ENCODE results near the gene PLCL2.
"Not testable (repeated sequence)": the region's sequence is repeated elsewhere in the genome, so short reads cannot be mapped to it uniquely, and the experiment has no call there.

The PLCL2 gene

GRCh38 chr3:17087509-17087908 is 202.8 kb downstream of the PLCL2 start:
- Histone ChIP-seq H3K9me3 (ENCODE audit: control insufficient read depth, insufficient read depth, low read length) (peaks cover 3% of the 10 kb centered on the region; the same call in 1 of the 2 replicates), H3K36me3 (ENCODE audit: control insufficient read depth, insufficient read depth, low read length) (no peaks in the 10 kb centered on the region), H3K9ac (ENCODE audit: low read depth, low read length) (no peak overlapping the region), H3K4me3 (ENCODE audit: low read depth, low read length) (no peak overlapping the region), H3K27ac (ENCODE audit: low read depth, low read length) (no peak overlapping the region), H3K4me1 (ENCODE audit: control insufficient read depth, insufficient read depth, low read length) (peaks cover 21% of the 10 kb centered on the region), H3K27me3 (ENCODE audit: control insufficient read depth, insufficient read depth, low read length) (no peaks in the 10 kb centered on the region)

GRCh38 chr3:17088017-17088416 is 203.3 kb downstream of the PLCL2 start:
- Histone ChIP-seq H3K9ac (ENCODE audit: low read depth, low read length) (no peak overlapping the region), H3K4me3 (ENCODE audit: low read depth, low read length) (no peak overlapping the region), H3K4me1 (ENCODE audit: control insufficient read depth, insufficient read depth, low read length) (peaks cover 21% of the 10 kb centered on the region), H3K9me3 (ENCODE audit: control insufficient read depth, insufficient read depth, low read length) (peaks cover 3% of the 10 kb centered on the region; the same call in 1 of the 2 replicates), H3K36me3 (ENCODE audit: control insufficient read depth, insufficient read depth, low read length) (no peaks in the 10 kb centered on the region), H3K27ac (ENCODE audit: low read depth, low read length) (no peak overlapping the region), H3K27me3 (ENCODE audit: control insufficient read depth, insufficient read depth, low read length) (no peaks in the 10 kb centered on the region)

- Histone ChIP-seq H3K4me1 (ENCODE audit: control insufficient read depth, insufficient read depth, low read length) (peaks cover 21% of the 10 kb centered on the region), H3K4me3 (ENCODE audit: low read depth, low read length) (no peak overlapping the region)
These were observed 204.0 kb downstream of the PLCL2 start for GRCh38 chr3:17088602-17089313.

GRCh38 chr3:17089314-17089700 is 204.6 kb downstream of the PLCL2 start:
- Histone ChIP-seq H3K9me3 (ENCODE audit: control insufficient read depth, insufficient read depth, low read length) (peaks cover 3% of the 10 kb centered on the region; the same call in 1 of the 2 replicates), H3K4me1 (ENCODE audit: control insufficient read depth, insufficient read depth, low read length) (peaks cover 24% of the 10 kb centered on the region), H3K27ac (ENCODE audit: low read depth, low read length) (no peak overlapping the region), H3K36me3 (ENCODE audit: control insufficient read depth, insufficient read depth, low read length) (no peaks in the 10 kb centered on the region), H3K9ac (ENCODE audit: low read depth, low read length) (no peak overlapping the region), H3K27me3 (ENCODE audit: control insufficient read depth, insufficient read depth, low read length) (no peaks in the 10 kb centered on the region), H3K4me3 (ENCODE audit: low read depth, low read length) (no peak overlapping the region)

More at GRCh38 chr3:17088602-17089313, 204.0 kb downstream of the PLCL2 start:
- Histone ChIP-seq H3K27me3 (ENCODE audit: control insufficient read depth, insufficient read depth, low read length) (no peaks in the 10 kb centered on the region), H3K36me3 (ENCODE audit: control insufficient read depth, insufficient read depth, low read length) (no peaks in the 10 kb centered on the region), H3K9ac (ENCODE audit: low read depth, low read length) (no peak overlapping the region), H3K27ac (ENCODE audit: low read depth, low read length) (no peak overlapping the region), H3K9me3 (ENCODE audit: control insufficient read depth, insufficient read depth, low read length) (peaks cover 3% of the 10 kb centered on the region; the same call in 1 of the 2 replicates)

GRCh38 chr3:17090280-17090983 is 205.7 kb downstream of the PLCL2 start:
- Histone ChIP-seq H3K9me3 (ENCODE audit: control insufficient read depth, insufficient read depth, low read length) (no peaks in the 10 kb centered on the region), H3K4me1 (ENCODE audit: control insufficient read depth, insufficient read depth, low read length) (peaks cover 33% of the 10 kb centered on the region), H3K4me3 (ENCODE audit: low read depth, low read length) (no peak overlapping the region), H3K27me3 (ENCODE audit: control insufficient read depth, insufficient read depth, low read length) (no peaks in the 10 kb centered on the region), H3K9ac (ENCODE audit: low read depth, low read length) (no peak overlapping the region), H3K36me3 (ENCODE audit: control insufficient read depth, insufficient read depth, low read length) (no peaks in the 10 kb centered on the region), H3K27ac (ENCODE audit: low read depth, low read length) (no peak overlapping the region)

- H3K9me3 ChIP-seq (ENCODE audit: control insufficient read depth, insufficient read depth, low read length) = no peaks in the 10 kb centered on the region
- no peak overlapping the region for H3K27ac ChIP-seq (ENCODE audit: low read depth, low read length)
- H3K4me1 ChIP-seq (ENCODE audit: control insufficient read depth, insufficient read depth, low read length) = peaks cover 33% of the 10 kb centered on the region
- no peaks in the 10 kb centered on the region for H3K36me3 ChIP-seq (ENCODE audit: control insufficient read depth, insufficient read depth, low read length)
- no peaks in the 10 kb centered on the region for H3K27me3 ChIP-seq (ENCODE audit: control insufficient read depth, insufficient read depth, low read length)
- H3K4me3 ChIP-seq (ENCODE audit: low read depth, low read length) = no peak overlapping the region
- H3K9ac ChIP-seq (ENCODE audit: low read depth, low read length) = no peak overlapping the region
These were observed 207.3 kb downstream of the PLCL2 start for GRCh38 chr3:17091910-17092582.

- Histone ChIP-seq H3K4me3 (ENCODE audit: low read depth, low read length) (no peak overlapping the region), H3K27ac (ENCODE audit: low read depth, low read length) (no peak overlapping the region), H3K36me3 (ENCODE audit: control insufficient read depth, insufficient read depth, low read length) (no peaks in the 10 kb centered on the region), H3K9ac (ENCODE audit: low read depth, low read length) (no peak overlapping the region), H3K27me3 (ENCODE audit: control insufficient read depth, insufficient read depth, low read length) (no peaks in the 10 kb centered on the region), H3K4me1 (ENCODE audit: control insufficient read depth, insufficient read depth, low read length) (peaks cover 33% of the 10 kb centered on the region), H3K9me3 (ENCODE audit: control insufficient read depth, insufficient read depth, low read length) (no peaks in the 10 kb centered on the region)
These were observed 207.8 kb downstream of the PLCL2 start for GRCh38 chr3:17092583-17092933.

GRCh38 chr3:17094551-17094950 is 209.8 kb downstream of the PLCL2 start:
- Histone ChIP-seq H3K36me3 (ENCODE audit: control insufficient read depth, insufficient read depth, low read length) (no peaks in the 10 kb centered on the region), H3K9ac (ENCODE audit: low read depth, low read length) (no peak overlapping the region), H3K4me3 (ENCODE audit: low read depth, low read length) (no peak overlapping the region), H3K27me3 (ENCODE audit: control insufficient read depth, insufficient read depth, low read length) (no peaks in the 10 kb centered on the region), H3K27ac (ENCODE audit: low read depth, low read length) (peak overlapping the region; percentile 63), H3K4me1 (ENCODE audit: control insufficient read depth, insufficient read depth, low read length) (peaks cover 22% of the 10 kb centered on the region), H3K9me3 (ENCODE audit: control insufficient read depth, insufficient read depth, low read length) (no peaks in the 10 kb centered on the region)

GRCh38 chr3:17103579-17103978 is 218.8 kb downstream of the PLCL2 start:
- H3K9ac ChIP-seq (ENCODE audit: low read depth, low read length) = no peak overlapping the region
- H3K9me3 ChIP-seq (ENCODE audit: control insufficient read depth, insufficient read depth, low read length) = no peaks in the 10 kb centered on the region
- no peaks in the 10 kb centered on the region for H3K4me1 ChIP-seq (ENCODE audit: control insufficient read depth, insufficient read depth, low read length)
- no peak overlapping the region for H3K4me3 ChIP-seq (ENCODE audit: low read depth, low read length)
- no peak overlapping the region for H3K27ac ChIP-seq (ENCODE audit: low read depth, low read length)
- no peaks in the 10 kb centered on the region for H3K36me3 ChIP-seq (ENCODE audit: control insufficient read depth, insufficient read depth, low read length)
- no peaks in the 10 kb centered on the region for H3K27me3 ChIP-seq (ENCODE audit: control insufficient read depth, insufficient read depth, low read length)

GRCh38 chr3:17106801-17107200 is 222.0 kb downstream of the PLCL2 start:
- H3K27ac ChIP-seq (ENCODE audit: low read depth, low read length); H3K36me3 ChIP-seq (ENCODE audit: control insufficient read depth, insufficient read depth, low read length); H3K4me1 ChIP-seq (ENCODE audit: control insufficient read depth, insufficient read depth, low read length); H3K4me3 ChIP-seq (ENCODE audit: low read depth, low read length); H3K9ac ChIP-seq (ENCODE audit: low read depth, low read length); H3K27me3 ChIP-seq (ENCODE audit: control insufficient read depth, insufficient read depth, low read length); H3K9me3 ChIP-seq (ENCODE audit: control insufficient read depth, insufficient read depth, low read length): not testable (repeated sequence)

Data from HUES48 (cell line).